Activated CD4-positive, alpha-beta T cell treated with anti-CD3 and anti-CD28 coated beads for 48 hours (primary cell): ENCODE results near the gene DRD1.

Experiments
- DNase-seq: peaks from one replicate; pipeline ENCODE4 v3.0.0-alpha.2; 2020

DRD1 gene

DNA sequence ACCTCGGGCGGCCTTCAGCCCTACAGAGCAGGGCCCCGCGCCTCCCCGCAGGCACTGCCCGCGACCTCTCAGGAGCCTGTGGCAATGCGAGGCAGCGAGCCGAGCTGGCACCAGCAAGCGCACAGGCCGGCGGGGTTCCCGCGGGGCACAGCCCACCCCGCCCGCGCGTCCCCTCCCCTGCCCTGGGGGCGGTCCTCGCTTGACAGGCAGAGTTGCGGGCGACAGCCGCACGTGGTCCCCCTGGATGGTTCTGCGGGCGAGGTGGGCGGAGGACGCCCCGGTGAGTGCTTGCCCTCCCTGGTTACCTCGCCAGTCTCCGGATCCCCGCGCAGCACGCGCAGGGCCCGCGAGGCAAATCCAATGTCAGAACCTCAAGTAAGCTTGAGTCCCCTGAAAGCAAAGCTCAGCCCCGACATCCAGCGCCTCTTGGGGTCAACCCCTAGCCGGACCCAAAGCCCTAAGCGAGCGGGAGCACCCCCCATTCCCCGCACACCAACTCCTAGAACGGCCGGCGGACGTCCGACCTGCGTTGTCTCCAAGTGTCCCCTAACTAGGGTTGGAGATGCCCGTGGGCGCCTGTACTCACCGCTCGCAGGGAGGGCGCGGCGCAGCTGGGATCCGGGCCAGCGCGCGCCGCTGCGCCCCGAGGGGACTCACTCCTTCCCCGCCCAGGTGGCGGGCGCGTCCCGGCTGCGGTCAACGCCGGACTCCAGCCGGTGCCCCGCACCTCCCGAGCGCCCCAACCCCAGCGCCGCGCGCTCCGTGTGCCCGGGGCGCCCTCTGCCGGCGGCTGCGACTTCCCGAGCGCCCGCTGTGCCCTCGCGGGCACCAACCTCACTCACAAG lies at the start of gene DRD1:
TSS of gene DRD1 (minus strand) at position 123 of the 845 bp plus-strand sequence. CDS start 1,083 bp downstream, outside the sequence.
- DNase-seq, result peak; percentile 65

DNA sequence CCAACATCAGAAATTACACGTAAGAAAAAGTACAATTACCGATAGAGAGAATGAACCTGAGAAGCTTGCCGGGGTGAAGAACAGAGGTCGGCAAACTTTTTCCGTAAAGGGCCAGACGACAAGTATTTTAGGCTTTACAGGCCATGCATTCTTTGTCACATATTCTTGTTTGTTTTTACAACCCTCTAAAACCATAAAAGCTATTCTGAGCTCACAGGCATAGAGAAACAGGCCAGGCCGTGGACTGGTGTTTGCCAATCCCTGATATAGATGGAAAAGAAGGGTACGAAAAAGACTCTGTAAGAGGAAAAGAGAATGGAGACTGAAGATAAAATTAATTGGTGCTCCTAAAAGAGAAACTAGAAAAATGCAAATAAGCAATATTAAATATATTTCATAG lies 49.7 kb upstream of the DRD1 start:
- DNase-seq, result no peak

DNA sequence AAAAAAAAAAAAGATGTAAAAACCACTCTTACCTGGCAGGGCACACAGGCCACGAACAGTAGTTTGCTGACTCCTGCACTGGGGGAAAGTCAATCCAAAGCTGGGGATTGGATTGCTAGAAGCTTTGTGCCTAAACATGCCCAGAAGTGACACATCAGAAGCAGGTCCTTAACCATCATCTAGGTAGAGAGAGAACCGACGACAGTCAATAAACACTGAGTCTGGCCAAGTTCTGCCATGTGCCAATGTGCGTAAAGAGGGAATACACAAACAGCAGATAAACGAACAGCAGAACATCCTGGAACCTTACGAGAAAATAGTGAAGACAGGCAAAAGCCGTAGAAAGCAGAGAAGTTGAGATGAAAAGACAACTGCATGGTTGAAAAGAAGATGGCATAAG lies 49.3 kb upstream of the DRD1 start:
- DNase-seq, result no peak

DNA sequence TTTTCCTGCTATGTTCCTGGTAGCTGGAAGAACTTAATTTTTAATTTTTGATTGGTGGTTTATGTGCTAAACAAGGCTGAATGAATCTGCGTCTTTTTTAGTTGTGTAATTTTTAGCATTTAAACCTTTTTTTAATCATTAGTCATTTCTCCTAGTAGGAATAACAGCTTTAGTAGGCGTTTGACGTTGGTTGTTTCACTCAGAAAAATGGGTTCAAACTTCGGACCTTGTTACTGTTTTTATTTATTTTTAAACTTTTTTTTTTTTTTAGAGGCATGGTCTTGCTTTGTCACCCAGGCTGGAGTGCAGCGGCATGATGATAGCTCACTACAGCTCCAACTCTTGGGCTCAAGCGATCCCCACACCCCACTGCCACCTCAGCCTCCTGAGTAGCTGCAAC lies 47.2 kb upstream of the DRD1 start:
- DNase-seq, result no peak

DNA sequence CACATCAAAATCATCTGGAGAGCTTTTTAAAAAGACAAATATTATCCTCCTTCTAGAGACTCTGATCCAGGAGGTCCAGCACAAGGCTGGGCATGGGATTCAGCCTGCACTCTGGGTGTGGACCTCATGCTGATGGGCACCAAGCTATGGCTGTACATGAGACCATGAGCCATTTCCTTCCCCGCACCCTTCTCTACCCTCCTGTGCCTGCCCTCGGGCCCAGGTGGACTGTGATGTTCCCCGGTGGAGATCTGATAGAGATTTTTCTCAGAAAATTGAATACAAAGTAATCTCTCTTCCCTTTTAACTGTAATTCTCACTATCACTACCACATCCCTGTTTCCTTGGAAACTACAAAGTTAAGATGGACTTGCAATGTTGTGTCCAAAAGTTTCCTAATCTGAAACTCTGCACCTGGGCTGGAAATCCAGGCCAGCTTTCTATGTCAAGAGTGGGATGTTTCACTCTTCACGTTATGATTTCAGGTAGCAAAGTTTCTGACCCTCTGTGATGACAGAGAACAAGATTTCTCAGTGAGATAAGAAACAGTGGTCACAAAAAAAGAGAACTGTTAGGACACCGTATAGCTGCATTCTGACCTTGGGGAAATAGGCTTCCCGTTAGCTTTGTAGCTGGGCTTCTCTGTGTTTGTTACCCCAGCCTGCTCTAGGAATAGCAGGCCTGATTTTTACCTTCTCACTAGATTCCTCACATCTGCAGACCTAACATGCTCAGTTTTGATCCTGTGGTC lies 45.9 kb upstream of the DRD1 start:
- no peak for DNase-seq

DNA sequence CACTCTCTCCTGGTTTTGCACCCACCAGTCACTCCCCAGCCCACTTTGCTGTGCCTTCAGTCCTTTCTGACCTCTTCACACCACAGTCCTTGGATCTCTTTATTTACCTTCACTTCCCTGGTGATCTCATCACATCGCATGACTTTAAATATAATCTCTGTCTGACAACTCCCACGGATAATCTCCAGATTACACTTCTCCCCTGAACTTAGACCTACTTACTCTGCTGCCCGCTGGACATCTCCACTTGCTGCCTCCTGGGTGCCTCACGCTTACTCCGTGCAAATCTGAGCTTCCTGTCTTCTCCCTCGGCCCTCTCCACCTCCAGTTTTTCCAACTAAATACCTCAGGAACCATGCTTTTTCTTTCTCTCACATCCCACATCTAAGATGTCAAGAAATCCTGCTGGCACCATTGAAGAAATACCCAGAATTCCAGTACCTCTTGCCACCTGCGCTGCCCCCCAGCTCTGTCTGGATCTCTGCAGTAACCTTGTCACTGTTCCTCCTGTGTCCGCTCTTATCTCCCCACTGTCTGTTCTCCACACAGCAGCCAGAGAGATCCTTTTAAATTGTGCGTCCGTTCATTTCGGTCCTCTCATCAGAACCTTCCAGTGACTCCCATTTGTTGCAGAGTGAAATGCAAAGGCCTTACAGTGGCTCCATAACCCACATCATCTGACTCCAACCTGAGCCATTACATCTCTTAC lies 43.7 kb upstream of the DRD1 start:
- DNase-seq, result no peak

DNA sequence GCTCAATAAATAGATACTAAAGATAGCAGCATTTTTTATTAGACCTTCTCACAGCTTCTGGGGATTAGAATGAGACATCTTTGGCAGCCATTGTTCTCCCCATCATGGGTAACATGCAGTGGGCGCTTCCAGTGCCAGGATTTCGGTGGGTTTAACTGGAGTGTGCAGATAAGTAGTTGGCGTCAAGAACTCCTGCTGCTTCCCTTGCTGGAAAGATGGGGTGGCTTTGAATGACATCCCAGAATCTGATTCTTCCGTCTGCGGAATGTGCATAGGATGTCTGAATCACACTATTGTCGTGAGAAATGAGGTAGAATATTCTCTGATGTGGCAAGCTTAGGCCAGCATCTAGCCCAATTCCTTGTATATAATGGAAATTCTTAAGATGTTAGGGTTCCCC lies 41.6 kb upstream of the DRD1 start:
- DNase-seq, result no peak

DNA sequence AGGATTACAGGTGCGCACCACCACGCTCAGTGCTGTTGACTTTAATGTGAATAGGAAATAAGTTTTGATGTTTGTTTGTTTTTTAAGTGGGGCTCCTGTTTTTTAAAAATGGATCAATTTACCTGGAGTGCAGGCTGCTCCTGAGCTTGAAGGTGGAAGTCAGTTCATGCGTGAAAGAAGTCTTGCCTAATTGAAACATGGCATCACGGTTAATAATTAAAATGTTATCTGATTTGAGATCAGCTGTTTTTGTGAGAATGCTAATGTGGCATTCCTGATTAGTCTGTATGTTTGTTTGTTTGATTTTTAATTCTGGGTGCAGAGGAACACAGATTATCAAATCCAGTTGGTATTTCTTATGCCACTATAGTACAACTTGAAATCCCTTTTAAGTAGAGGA lies 40.8 kb upstream of the DRD1 start:
- no peak for DNase-seq

DNA sequence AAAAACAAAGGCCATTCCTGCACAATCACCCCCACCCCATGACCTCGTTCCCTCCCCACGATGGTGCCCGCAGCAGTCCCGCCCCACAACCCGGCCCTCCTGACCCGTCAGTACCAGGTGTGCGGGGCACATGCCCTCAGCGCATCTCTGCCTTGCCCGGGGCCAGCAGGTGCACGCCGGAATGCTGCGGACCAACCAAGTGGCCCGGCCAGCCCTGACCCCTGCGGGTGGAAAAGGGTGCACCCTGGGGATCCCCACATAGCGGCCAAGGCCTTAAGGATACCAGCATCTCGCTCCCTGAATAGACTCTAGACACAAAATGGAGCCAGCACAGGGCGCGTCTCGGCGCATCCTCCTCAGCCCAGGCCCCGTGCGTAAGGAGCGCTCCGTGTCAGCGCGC lies 40.3 kb upstream of the DRD1 start:
- no peak for DNase-seq

DNA sequence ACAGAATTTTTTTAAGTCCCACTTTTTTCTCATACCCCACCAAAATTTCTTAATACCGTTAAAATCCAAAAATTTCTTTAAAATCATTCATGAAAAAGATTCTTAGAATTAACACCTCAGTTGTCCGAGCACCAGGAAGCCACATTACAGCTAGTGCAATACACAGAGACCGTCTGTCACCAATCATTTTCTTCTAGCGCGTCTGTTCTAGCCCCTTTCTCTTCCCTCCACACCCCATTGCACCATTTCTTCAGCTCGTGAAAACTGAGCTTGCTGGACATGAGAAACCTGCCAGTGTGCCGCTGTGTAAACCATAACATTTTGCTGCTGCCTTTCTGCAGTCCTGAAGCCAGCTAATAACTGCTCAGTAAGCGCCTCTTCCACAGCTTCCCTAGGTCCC lies 39.4 kb upstream of the DRD1 start:
- no peak for DNase-seq

DNA sequence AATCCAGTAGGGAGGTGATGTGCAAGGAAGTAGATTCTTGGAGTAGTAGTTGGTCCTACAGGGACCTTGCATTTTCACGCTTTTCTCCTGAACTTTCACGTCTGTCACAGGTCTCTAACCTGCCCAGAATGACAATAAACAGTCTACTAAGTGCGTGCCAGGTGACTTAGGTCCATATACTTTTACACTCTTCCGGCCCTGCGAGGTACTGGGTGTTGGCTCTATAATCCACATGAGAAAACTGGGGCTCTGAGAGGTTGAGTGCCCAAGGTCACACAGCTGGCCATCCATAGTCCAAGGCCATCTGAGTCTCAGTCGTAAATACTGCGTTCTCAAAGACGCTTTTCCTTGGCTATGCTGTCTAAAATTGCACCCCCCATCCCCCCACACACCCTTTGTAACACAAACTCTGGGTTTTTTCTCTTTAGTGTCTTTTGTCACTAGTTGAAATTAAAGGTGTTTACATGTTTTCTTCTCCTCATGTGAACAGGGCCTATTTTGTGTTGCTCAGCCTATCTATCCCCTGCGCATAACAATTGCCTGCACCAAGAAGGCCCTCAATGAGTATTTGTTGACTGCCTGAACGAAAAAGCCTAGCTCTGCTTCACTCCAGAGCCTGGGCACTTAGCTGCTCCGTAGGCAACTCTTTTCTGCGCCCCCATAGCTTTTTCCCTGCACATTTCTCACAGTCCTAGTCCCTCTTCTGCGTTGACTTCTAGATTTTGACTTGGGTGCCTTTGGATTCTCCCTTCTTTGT lies 35.3 kb upstream of the DRD1 start:
- no peak for DNase-seq

DNA sequence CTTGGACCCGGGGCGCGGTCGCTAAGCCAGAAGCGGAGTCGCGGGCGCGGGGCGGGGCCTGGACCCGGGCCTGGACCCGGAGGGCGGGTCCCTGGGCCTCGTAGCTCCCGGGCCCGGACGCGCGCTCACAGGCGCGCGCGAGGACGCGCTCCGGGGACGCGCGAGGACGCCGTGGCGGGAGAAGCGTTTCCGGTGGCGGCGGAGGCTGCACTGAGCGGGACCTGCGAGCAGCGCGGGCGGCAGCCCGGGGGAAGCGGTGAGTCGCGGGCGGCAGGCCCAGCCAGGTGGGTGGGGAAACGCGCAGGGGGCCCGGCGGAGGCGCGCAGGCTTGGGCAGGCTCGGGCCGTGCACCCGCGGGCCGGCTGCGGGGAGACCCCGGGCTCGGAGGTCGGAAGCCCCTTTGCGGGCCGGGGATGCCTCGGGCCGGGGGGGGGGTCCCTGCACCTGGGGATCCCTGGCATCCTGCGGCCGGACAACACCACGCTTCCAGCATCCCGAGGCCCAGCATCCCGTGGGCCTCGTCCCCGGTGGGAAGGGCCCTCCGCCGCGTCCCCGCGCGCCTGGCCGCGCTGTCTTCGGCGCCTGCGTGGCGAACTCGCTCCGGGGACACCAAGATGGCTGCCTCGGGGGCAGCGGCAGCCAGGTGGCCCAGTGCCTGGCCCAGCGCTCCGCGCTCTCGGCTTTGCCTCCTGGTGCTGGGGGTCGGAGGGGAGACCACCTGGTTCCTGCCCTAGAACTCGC lies 34.6 kb upstream of the DRD1 start, which contains the start of gene SFXN1:
TSS of gene SFXN1 (plus strand) at position 177 of the 741 bp plus-strand sequence. CDS start 13,544 bp downstream, outside the sequence.
- peak; percentile 88 for DNase-seq

DNA sequence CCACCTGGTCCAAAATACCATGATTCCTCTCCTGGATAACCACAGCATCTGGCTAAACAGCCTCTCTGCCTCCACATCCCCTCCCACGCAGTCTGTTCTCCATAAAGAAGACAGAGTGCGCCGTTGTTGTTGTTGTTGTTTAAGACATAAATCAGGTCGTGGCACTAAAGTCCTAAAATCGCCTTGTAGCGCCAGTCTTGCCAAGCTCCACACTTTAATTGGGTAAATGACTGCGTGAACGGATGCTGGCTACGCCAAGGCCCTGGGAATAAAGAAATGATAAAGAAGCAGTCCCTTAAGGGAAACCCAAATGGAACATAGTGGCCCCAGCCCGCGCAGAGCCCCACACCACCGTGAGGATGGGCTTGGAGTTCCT lies 34.0 kb upstream of the DRD1 start:
- DNase-seq, result no peak

DNA sequence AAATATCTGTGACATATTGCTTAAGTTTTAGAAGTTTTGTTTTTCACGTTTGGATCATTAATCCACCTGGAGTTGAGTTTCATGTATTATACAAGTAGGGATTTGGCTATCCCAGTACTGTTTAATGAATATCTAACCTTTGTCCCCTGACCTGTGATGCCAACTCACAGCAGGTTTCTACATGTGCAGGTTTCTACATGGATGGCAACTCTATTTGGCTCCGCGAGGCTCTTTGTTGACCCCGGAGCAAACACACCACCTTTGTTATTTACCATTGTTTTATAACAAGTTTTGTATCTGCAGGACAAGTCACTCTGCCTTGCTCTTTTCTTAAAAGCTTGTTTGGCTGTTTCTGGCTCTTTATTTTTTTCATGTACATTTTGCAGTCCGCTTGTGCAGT lies 33.5 kb upstream of the DRD1 start:
- DNase-seq, result no peak

DNA sequence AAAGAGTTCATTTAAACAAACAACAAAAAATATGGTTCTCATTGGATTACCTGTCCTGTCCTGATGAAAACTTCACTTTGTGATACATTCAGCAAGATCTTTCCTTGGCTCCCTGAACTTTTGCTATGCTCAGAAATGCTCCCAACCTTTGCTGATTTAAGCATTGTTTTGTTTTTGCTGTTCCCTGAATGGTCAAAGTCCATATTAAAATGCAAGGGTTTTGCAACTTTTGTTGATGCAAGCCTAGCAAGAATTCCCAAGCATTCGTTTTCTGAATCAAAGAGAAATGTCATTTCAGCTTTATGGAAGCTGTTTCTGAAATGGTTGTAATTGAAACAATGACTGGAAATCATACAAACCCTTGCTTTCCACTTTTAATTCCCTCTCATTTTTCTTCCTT lies 31.3 kb upstream of the DRD1 start:
- DNase-seq, result no peak

DNA sequence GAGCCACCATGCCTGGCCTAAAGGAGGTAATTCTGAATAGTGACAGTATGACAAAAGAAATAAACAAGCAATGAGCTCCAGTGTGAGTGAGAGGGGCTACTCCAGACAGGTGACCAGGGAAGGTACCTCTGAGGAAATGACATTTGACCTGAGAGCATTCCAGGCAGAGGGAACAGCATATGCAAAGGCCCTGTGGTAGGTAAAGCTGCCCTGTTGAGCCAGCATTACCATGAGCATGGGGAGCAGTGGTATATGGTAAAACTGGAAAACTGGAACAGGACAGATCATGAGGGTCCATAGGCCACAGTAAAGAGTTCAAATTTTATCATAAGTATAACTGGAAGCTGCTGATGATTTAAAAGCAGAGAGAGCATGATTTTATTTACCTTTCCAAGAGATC lies 28.4 kb upstream of the DRD1 start:
- DNase-seq, result no peak

DNA sequence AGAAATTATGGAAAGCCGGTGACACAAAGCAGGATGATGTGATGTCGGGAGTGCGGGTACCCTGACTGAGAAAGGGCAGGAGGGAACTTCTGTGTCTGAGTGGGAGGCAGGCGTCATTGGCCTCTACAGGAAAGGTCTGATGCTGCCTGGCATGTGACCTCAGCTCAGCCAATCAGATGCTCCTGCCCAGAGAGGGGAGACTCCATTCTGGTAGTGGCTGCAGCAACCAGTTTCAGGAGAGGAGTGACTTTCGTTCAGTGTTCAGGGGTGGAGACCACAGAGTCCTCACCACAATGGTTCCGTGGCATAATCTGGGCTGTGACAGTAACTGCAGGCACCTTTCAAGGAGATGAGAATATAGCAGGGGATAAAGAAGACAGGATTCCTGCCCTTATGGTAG lies 27.6 kb upstream of the DRD1 start:
- peak; percentile 66 for DNase-seq

DNA sequence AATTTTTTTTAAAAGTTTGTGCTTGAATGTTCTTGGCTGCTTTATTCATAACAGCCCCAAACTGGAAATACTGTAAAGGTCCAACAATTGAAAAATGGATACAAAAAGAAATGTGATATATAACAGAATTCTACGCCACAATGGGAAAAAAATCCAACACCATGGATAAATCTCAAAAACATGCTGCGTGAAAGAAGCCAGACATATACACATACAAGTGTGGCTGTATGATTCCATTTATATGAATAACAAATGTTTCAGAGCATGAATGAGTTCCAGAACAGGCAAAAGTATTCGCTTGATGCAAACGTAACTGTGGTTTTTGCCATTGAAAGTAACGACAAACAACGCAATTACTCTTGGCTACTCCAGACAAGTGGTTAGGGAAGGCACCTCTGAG lies 27.2 kb upstream of the DRD1 start:
- no peak for DNase-seq

DNA sequence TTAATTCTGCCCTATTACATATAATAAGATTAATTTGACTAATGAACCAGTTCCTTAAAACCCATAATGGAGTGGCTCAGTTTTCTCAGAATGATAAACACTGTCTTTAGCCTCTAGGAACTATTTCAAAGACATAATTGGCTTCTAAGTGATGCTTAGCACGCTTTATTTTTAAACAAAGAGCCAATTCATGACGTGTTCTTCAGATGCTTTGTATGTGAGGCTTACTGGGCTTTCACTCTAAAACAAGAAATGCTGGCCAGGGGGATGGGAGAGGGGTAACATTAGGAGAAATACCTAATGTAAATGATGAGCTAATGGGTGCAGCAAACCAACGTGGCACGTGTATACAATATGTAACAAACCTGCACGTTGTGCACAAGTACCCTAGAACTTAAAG lies 26.8 kb upstream of the DRD1 start:
- no peak for DNase-seq

DNA sequence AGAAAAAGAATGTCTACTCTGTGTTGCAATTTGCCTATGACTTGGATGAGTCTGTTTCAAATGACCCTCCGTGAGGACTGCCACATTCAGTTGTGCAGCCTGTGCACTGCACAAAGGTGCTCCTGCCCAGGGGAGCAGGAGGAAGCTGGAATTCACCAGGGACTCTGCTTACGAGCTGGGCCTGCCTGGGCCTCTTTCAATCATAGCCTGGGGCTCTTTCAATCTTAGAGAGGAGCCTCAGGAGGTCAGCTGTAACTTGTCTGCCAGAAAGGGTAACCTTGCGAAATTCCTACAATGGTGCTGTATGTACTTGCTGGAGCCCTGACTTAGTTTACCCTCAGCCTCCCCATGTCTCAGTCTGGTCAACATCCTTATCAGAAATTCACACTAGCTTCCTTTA lies 25.9 kb upstream of the DRD1 start:
- DNase-seq, result no peak

DNA sequence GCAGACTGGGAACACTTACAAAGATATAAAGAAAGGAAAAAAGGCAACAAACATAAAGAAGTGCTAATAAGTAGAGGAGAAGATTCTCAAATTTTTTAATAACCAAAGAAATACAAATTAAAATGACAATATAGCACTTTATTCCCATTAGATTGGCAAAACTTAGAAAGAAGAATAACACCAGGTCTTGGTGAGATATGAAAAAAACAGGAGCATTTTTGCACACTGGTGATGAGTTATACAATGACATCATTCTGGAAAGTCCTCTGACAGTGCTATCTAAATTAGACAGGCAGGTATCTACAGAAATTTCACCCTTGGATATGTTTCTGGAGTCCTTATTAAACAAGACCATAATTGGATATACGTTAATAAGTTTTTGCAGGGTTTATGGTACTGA lies 24.9 kb upstream of the DRD1 start:
- DNase-seq, result no peak

DNA sequence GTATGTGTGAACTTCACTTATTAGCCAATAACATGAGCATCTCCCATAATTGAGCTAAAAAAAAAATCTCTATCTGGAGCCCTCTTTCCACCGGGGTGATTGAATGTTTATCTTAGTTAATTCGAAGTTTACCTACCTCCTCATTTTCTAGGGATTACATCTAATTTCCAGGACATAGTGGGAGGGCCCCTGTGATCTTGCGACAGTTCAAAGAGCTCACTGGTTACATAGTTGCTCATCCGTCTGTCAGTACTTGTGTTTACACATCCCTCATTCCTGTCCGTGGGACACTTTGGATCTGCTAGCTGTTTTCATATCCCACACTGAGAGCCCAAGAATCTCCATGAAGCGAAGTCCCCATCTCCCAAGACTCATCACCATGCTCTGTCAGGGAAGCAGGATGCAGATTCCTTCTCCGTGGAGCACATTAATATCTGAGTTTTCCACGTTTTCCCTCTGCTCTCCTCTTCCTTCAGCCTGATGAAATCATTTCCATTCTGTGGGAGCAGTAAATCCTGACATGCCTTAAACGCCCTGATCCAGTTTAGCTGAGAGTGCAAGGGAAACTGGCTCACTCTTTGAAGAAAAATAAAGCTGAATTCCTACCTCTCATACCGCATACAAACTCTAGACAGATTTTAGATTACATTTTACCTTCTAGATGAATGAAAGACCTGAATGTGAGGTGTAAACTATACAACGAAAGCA lies 24.2 kb upstream of the DRD1 start:
- DNase-seq, result no peak
